ENCODE data around the gene COX6A2. TPM values are rescaled to one million over a fixed set of nuclear protein-coding genes. Genes with fewer than 3 reads are reported as not detected.

COX6A2 gene
- total RNA-seq (2014; rRNA removed; shearing (Covaris generic); ENCODE audit: low replicate concordance) = not detected in 2 replicates

DNA sequence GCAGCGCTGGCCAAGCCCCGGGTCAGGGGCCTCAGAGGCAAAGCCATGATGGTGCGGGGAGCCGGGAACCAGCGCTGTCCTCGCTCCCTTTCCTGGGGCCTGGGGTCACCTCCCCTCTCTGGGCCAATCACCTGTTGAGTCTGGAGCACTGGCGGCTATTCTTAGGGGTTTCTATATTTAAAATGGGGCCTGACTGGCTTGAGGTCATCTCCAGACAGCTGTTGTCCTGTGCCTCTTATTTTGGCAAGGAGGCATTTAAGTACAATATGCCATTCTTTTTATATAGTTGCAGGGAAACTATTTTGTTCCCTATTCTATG, at the start of gene COX6A2:
TSS of gene COX6A2 (minus strand) at position 82 of the 319 bp plus-strand sequence. CDS start at position 47, 35 bp downstream.
- peak; percentile 10 for DNase-seq
- Histone ChIP-seq H3K79me2 (ENCODE audit: low read length) (no peaks in the 10 kb centered on the region), H3K27ac (ENCODE audit: low read length) (no peak within 1 kb of the TSS), H3K4me3 (ENCODE audit: low read length) (no peak within 1 kb of the TSS), H3K9me3 (ENCODE audit: low read length) (no peaks in the 10 kb centered on the region), H2AFZ (ENCODE audit: low read length) (no peak within 1 kb of the TSS), H4K20me1 (ENCODE audit: insufficient read depth, low read depth, low read length) (no peaks in the 10 kb centered on the region), H3K36me3 (ENCODE audit: insufficient read depth, low read length) (no peaks in the 10 kb centered on the region), H3K4me1 (ENCODE audit: low read length) (no peaks in the 10 kb centered on the region), H3K9ac (ENCODE audit: low read length) (no peak within 1 kb of the TSS), H3K9me2 (replicated peaks; ENCODE audit: insufficient read depth, low read length) (no peaks in the 10 kb centered on the region), H3K4me2 (ENCODE audit: low read depth, low read length, poor library complexity, severe bottlenecking) (no peak within 1 kb of the TSS), H3K27me3 (ENCODE audit: low read length) (no peaks in the 10 kb centered on the region)

DNA sequence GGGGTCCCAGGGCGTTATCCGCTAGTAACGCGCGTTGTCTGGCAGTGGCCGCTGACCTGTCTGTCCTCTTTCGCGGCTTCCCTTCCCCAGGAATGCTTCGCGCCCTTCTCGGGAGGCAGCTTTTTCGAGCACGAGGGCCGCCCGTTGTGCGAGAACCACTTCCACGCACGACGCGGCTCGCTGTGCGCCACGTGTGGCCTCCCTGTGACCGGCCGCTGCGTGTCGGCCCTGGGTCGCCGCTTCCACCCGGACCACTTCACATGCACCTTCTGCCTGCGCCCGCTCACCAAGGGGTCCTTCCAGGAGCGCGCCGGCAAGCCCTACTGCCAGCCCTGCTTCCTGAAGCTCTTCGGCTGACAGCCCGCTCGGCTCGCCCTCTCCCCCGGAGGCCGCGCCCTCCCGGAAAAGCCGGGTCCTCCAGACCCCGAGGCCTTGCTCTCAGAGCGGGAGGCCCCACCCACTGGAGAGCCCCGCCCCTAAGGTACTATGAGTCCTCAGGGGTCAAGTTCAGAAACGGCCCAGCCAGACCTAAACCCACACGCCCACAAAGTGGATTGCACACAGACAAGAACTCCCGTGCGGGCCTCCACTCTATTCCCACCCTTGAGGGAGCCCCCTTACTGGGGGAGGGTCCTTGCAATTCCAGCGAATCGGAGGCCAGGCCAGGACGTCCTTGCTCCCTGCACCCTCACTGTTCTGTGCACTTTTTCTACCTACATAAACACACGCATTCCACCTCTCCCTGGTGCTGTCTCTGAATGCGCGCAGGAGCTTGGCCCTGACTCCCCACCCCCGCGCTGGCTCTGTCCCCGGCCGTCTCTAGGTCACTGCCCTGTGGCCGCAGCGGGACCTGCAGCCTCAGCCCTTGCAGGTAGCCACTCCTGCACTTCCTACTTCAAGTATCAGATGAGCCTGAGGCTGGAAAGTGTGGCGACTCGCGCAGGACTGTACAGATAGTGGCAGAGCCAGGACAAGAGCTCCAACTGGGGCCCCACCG, 49.4 kb upstream of the COX6A2 start:
- no peaks in the 10 kb centered on the region for H3K9me2 ChIP-seq (replicated peaks; ENCODE audit: insufficient read depth, low read length)
- no peaks in the 10 kb centered on the region for H3K9me3 ChIP-seq (ENCODE audit: low read length)
- no peaks in the 10 kb centered on the region for H3K79me2 ChIP-seq (ENCODE audit: low read length)
- H3K9ac ChIP-seq (ENCODE audit: low read length) = no peak overlapping the region
- H3K4me2 ChIP-seq (ENCODE audit: low read depth, low read length, poor library complexity, severe bottlenecking) = no peak overlapping the region
- no peaks in the 10 kb centered on the region for H3K4me1 ChIP-seq (ENCODE audit: low read length)
- H3K27ac ChIP-seq (ENCODE audit: low read length) = no peak overlapping the region
- H3K36me3 ChIP-seq (ENCODE audit: insufficient read depth, low read length) = no peaks in the 10 kb centered on the region
- H4K20me1 ChIP-seq (ENCODE audit: insufficient read depth, low read depth, low read length) = no peaks in the 10 kb centered on the region
- H2AFZ ChIP-seq (ENCODE audit: low read length) = no peak overlapping the region
- no peaks in the 10 kb centered on the region for H3K27me3 ChIP-seq (ENCODE audit: low read length)
- no peak for DNase-seq
- no peak overlapping the region for H3K4me3 ChIP-seq (ENCODE audit: low read length)

DNA sequence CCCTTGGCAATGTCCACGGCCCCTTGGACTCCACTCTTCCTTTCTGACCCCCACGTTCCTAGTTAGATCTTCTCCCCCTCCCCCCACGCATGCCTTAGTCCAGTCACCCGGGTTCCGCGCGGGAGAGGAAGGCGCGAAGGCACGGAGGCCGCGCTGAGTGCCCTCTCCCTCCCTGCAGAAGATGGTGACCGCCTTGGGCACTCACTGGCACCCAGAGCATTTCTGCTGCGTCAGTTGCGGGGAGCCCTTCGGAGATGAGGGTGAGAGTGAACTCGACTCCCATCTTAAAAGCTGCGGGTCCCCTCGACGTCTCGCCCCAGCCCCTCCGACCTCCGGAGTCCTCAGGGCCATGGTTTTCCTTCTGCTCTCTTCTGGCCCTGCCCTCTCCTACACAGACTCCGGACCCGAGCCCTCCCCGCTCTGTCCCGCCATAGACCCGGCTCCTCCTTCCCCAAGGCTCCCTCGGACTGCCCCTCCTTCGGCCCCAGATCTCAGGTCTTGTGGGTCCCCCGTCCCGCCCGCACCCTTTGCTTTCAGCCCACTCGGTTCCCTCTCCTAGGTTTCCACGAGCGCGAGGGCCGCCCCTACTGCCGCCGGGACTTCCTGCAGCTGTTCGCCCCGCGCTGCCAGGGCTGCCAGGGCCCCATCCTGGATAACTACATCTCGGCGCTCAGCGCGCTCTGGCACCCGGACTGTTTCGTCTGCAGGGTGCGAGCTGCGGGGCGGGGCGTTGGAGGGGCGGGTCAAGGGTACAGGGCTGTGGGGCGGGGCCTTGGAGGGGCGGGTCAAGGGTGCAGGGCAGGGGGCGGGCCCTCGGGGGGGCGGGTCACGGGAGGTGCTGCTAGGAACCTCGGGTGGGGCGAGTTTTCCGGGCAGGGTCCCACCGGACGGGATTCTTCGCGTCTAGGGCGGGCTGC, 48.4 kb upstream of the COX6A2 start:
- Histone ChIP-seq H3K79me2 (ENCODE audit: low read length) (no peaks in the 10 kb centered on the region), H3K27ac (ENCODE audit: low read length) (no peak overlapping the region), H3K9me2 (replicated peaks; ENCODE audit: insufficient read depth, low read length) (no peaks in the 10 kb centered on the region), H3K36me3 (ENCODE audit: insufficient read depth, low read length) (no peaks in the 10 kb centered on the region), H3K4me1 (ENCODE audit: low read length) (no peaks in the 10 kb centered on the region), H4K20me1 (ENCODE audit: insufficient read depth, low read depth, low read length) (no peaks in the 10 kb centered on the region), H3K4me2 (ENCODE audit: low read depth, low read length, poor library complexity, severe bottlenecking) (no peak overlapping the region), H3K9me3 (ENCODE audit: low read length) (no peaks in the 10 kb centered on the region), H3K9ac (ENCODE audit: low read length) (no peak overlapping the region), H3K4me3 (ENCODE audit: low read length) (no peak overlapping the region), H2AFZ (ENCODE audit: low read length) (no peak overlapping the region), H3K27me3 (ENCODE audit: low read length) (no peaks in the 10 kb centered on the region)
- no peak for DNase-seq

DNA sequence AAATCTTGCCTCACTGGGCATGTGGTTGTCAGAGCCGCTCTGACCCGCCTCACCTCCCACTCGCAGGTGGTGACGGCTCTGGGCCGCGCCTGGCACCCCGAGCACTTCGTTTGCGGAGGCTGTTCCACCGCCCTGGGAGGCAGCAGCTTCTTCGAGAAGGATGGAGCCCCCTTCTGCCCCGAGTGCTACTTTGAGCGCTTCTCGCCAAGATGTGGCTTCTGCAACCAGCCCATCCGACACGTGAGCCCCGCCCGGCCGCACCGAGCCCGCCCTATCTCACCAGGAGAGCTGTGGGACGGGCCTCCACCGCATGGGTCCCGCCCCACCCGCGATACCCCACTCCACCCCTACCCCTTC, 47.8 kb upstream of the COX6A2 start:
- H3K9ac ChIP-seq (ENCODE audit: low read length) = no peak overlapping the region
- no peak overlapping the region for H3K27ac ChIP-seq (ENCODE audit: low read length)
- H3K4me3 ChIP-seq (ENCODE audit: low read length) = no peak overlapping the region

DNA sequence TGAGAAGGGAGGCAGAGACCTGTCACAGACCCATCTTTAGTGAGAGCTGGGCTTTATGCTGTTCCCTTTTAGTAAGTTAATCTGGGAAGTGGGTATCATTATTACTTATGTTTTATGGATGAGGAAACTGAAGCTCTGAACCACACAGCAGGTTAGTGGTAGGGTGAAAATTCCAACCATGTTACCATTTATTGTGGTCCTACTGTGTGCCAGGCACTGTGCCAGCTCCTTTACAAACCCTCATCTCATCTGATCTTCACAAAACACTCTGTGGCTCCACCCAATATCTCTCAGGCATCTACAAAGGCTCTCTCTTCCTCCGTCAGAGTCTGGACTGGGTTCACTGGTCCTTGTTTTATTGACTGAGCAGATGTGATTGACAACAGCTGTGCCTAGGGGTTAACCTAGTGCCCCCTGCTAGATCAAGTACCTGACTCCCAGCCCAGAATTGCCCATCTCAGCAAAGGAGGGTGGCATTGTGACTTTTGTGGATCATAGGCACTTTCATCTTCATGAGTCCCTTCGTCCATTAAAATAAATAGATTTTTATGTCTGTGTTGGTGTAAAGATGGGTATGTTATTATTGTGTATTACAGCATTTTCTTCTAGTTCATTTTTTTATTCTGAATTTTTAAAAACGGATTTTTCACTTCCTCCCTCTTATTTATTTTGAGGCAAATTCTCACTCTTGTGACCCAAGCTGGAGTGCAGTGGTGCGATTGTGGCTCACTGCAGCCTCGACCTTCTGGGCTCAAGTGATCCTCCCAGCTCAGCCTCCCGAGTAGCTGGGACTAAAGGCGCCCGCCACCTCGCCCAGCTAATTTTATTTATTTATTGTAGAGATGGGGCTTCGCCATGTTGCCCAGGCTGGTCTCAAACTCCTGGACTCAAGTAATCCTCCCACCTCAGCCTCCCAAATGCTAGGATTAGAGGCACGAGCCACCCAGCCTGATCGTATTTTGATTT, 46.9 kb upstream of the COX6A2 start:
- H3K79me2 ChIP-seq (ENCODE audit: low read length) = no peaks in the 10 kb centered on the region
- no peaks in the 10 kb centered on the region for H3K4me1 ChIP-seq (ENCODE audit: low read length)
- H2AFZ ChIP-seq (ENCODE audit: low read length) = no peak overlapping the region
- H3K9ac ChIP-seq (ENCODE audit: low read length) = no peak overlapping the region
- no peak overlapping the region for H3K4me2 ChIP-seq (ENCODE audit: low read depth, low read length, poor library complexity, severe bottlenecking)
- no peaks in the 10 kb centered on the region for H3K27me3 ChIP-seq (ENCODE audit: low read length)
- no peak overlapping the region for H3K27ac ChIP-seq (ENCODE audit: low read length)
- H3K4me3 ChIP-seq (ENCODE audit: low read length) = no peak overlapping the region
- DNase-seq = no peak
- no peaks in the 10 kb centered on the region for H3K36me3 ChIP-seq (ENCODE audit: insufficient read depth, low read length)
- no peaks in the 10 kb centered on the region for H3K9me2 ChIP-seq (replicated peaks; ENCODE audit: insufficient read depth, low read length)
- no peaks in the 10 kb centered on the region for H4K20me1 ChIP-seq (ENCODE audit: insufficient read depth, low read depth, low read length)
- no peaks in the 10 kb centered on the region for H3K9me3 ChIP-seq (ENCODE audit: low read length)

More for the DNA sequence above, 47.8 kb upstream of the COX6A2 start:
- Histone ChIP-seq H3K27me3 (ENCODE audit: low read length) (no peaks in the 10 kb centered on the region), H3K36me3 (ENCODE audit: insufficient read depth, low read length) (no peaks in the 10 kb centered on the region), H3K4me2 (ENCODE audit: low read depth, low read length, poor library complexity, severe bottlenecking) (no peak overlapping the region), H2AFZ (ENCODE audit: low read length) (no peak overlapping the region), H3K79me2 (ENCODE audit: low read length) (no peaks in the 10 kb centered on the region), H4K20me1 (ENCODE audit: insufficient read depth, low read depth, low read length) (no peaks in the 10 kb centered on the region), H3K9me3 (ENCODE audit: low read length) (no peaks in the 10 kb centered on the region), H3K9me2 (replicated peaks; ENCODE audit: insufficient read depth, low read length) (no peaks in the 10 kb centered on the region), H3K4me1 (ENCODE audit: low read length) (no peaks in the 10 kb centered on the region)
- no peak for DNase-seq

DNA sequence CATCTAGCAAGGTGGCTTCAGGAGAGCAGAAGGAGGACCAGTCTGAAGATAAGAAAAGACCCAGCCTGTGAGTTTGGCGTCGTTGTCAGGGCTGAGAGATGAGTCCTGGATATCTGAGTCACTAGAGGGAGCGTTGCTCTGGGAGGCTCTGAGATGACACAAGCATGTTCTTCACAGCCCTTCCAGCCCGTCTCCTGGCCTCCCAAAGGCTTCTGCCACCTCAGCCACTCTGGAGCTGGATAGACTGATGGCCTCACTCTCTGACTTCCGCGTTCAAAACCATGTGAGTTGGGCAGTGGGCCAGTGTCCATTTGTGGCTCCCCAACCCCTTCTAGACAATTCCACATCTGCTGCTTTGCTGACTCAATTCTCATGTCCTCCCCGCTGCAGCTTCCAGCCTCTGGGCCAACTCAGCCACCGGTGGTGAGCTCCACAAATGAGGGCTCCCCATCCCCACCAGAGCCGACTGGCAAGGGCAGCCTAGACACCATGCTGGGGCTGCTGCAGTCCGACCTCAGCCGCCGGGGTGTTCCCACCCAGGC, 46.1 kb upstream of the COX6A2 start:
- Histone ChIP-seq H4K20me1 (ENCODE audit: insufficient read depth, low read depth, low read length) (no peaks in the 10 kb centered on the region), H3K36me3 (ENCODE audit: insufficient read depth, low read length) (no peaks in the 10 kb centered on the region), H3K9me3 (ENCODE audit: low read length) (no peaks in the 10 kb centered on the region), H3K4me1 (ENCODE audit: low read length) (no peaks in the 10 kb centered on the region), H3K27me3 (ENCODE audit: low read length) (no peaks in the 10 kb centered on the region), H3K4me2 (ENCODE audit: low read depth, low read length, poor library complexity, severe bottlenecking) (no peak overlapping the region), H2AFZ (ENCODE audit: low read length) (no peak overlapping the region), H3K4me3 (ENCODE audit: low read length) (no peak overlapping the region), H3K9me2 (replicated peaks; ENCODE audit: insufficient read depth, low read length) (no peaks in the 10 kb centered on the region), H3K9ac (ENCODE audit: low read length) (no peak overlapping the region), H3K27ac (ENCODE audit: low read length) (no peak overlapping the region), H3K79me2 (ENCODE audit: low read length) (no peaks in the 10 kb centered on the region)
- no peak for DNase-seq

DNA sequence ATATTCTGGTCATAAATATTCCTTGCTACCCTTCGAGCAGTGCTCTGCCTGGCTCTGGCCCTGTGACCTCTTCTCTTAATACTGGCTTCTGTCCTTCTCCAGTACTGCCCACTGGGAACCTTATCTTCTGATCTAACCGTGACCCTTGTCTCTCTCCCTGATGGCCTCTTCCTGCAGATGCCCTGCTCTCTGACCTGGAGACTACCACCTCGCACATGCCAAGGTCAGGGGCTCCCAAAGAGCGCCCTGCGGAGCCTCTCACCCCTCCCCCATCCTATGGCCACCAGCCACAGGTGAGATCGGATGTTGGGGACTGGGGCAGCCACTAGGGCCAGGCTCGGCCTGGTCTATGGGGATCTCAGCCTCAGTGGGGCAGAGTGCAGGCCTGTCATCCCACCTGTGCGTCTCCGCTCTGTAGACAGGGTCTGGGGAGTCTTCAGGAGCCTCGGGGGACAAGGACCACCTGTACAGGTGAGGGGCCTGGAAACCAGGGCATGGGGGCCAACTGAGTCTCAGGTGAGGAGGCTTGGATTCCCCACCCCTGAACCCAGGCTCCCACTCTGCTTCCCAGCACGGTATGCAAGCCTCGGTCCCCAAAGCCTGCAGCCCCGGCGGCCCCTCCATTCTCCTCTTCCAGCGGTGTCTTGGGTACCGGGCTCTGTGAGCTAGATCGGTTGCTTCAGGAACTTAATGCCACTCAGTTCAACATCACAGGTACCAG, 45.3 kb upstream of the COX6A2 start:
- no peak overlapping the region for H3K27ac ChIP-seq (ENCODE audit: low read length)
- H4K20me1 ChIP-seq (ENCODE audit: insufficient read depth, low read depth, low read length) = no peaks in the 10 kb centered on the region
- H3K4me3 ChIP-seq (ENCODE audit: low read length) = no peak overlapping the region
- no peaks in the 10 kb centered on the region for H3K9me2 ChIP-seq (replicated peaks; ENCODE audit: insufficient read depth, low read length)
- no peak for DNase-seq
- no peaks in the 10 kb centered on the region for H3K4me1 ChIP-seq (ENCODE audit: low read length)
- H3K9ac ChIP-seq (ENCODE audit: low read length) = no peak overlapping the region
- H3K9me3 ChIP-seq (ENCODE audit: low read length) = no peaks in the 10 kb centered on the region
- no peak overlapping the region for H3K4me2 ChIP-seq (ENCODE audit: low read depth, low read length, poor library complexity, severe bottlenecking)
- H3K79me2 ChIP-seq (ENCODE audit: low read length) = no peaks in the 10 kb centered on the region
- H2AFZ ChIP-seq (ENCODE audit: low read length) = no peak overlapping the region
- H3K27me3 ChIP-seq (ENCODE audit: low read length) = no peaks in the 10 kb centered on the region
- no peaks in the 10 kb centered on the region for H3K36me3 ChIP-seq (ENCODE audit: insufficient read depth, low read length)
